RWPE2 (cell line): Measurements from ENCODE around the gene AADAC.
A peak's percentile ranks its signal among the peaks of the same experiment; 100 is the strongest.
"Not testable (repeated sequence)": the region's sequence is repeated elsewhere in the genome, so short reads cannot be mapped to it uniquely, and the experiment has no call there.

Experiments
- ATAC-seq: fragments of 200-7000 bp; cut with Tn5 transposase; 3 replicates; pipeline ENCODE4 v1.9.1; 2021; ENCODE audit warnings: low read depth
- DNase-seq: peaks from one replicate; pipeline ENCODE4 v3.0.0-alpha.2; 2020; ENCODE audit warnings: low spot score
- H3K27ac ChIP-seq: fragments of 450-650 bp; 2 replicates; pipeline ENCODE4 v1.5.1; 2017; ENCODE audit warnings: mild to moderate bottlenecking; ENCODE audit not compliant: poor library complexity, severe bottlenecking
- H3K27me3 ChIP-seq: fragments of 250-450 bp; sonication (Bioruptor Pico); 2 replicates; pipeline ENCODE4 v1.5.1; 2021; ENCODE audit warnings: mild to moderate bottlenecking, moderate library complexity; ENCODE audit not compliant: insufficient read depth, poor library complexity, severe bottlenecking
- H3K36me3 ChIP-seq: fragments of 250-450 bp; sonication (Bioruptor Pico); 2 replicates; pipeline ENCODE4 v1.5.1; 2020; ENCODE audit warnings: low read depth, mild to moderate bottlenecking, moderate library complexity
- H3K4me1 ChIP-seq: fragments of 250-450 bp; sonication (Bioruptor Pico); 2 replicates; pipeline ENCODE4 v1.5.1; 2021; ENCODE audit warnings: mild to moderate bottlenecking, moderate library complexity; ENCODE audit not compliant: insufficient read depth, poor library complexity, severe bottlenecking
- H3K4me3 ChIP-seq: fragments of 250-450 bp; sonication (Bioruptor Pico); 2 replicates; pipeline ENCODE4 v1.5.1; 2021; ENCODE audit warnings: mild to moderate bottlenecking, moderate library complexity; ENCODE audit not compliant: severe bottlenecking
- H3K9me3 ChIP-seq: fragments of 250-450 bp; sonication (Bioruptor Pico); 2 replicates; pipeline ENCODE4 v1.5.1; 2021; ENCODE audit warnings: mild to moderate bottlenecking, moderate library complexity; ENCODE audit not compliant: severe bottlenecking
- TF ChIP-seq, protein P1 (sequence below): fragments of 450-650 bp; IDR thresholded peaks from one replicate; pipeline ENCODE4 v1.5.1; 2017; ENCODE audit warnings: mild to moderate bottlenecking, moderate library complexity; ENCODE audit not compliant: poor library complexity, severe bottlenecking

The AADAC gene

DNA sequence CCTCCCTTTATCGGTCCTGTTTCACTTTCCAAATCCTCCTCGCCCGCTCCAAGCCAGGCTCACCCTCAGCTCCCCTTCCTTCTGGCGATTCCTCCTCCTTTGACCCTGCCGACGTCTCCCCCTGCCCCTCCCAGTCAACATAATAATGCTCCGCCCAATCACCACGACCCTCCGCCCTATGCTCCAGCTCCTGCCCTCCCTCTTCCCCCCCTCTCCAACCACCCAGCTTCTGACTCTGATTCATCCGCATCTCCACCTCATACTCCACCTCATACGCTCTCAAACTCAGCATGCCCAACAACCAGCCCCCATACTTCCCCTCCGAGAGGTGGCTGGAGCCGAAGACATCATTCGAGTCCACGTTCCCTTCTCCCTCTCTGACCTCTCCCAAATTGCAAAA lies 7.1 kb upstream of the AADAC start:
- ATAC-seq (no peak), DNase-seq (no peak)
- H3K4me3 ChIP-seq: no peak overlapping the region

DNA sequence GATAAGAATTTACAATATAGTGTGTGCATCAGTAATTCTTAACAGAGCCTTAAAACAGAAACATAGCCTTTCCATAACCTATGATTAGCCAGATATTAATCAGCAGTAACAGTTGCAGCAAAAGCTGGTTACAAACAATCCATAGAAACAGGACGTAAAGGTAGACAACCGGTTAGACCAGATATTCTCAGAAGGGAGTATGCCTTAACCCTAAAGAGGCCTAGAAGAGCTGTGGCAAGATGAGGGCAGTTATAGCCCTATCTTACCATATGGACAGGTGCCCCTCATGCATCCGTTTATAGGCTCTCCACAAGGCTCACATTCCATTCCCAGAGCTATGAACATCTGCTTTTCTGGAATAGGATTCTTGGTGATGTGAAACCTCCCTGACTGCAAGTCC lies 5.0 kb upstream of the AADAC start:
- H3K4me3 ChIP-seq, ATAC-seq, H3K9me3 ChIP-seq, H3K36me3 ChIP-seq, H3K4me1 ChIP-seq, H3K27ac ChIP-seq, H3K27me3 ChIP-seq, DNase-seq: not testable (repeated sequence)

More for the DNA sequence above, 7.1 kb upstream of the AADAC start:
- no peaks in the 10 kb centered on the region for H3K9me3 ChIP-seq
- no peaks in the 10 kb centered on the region for H3K4me1 ChIP-seq
- H3K27ac ChIP-seq: no peak overlapping the region
- no peaks in the 10 kb centered on the region for H3K36me3 ChIP-seq
- TF ChIP-seq, protein P1, sequence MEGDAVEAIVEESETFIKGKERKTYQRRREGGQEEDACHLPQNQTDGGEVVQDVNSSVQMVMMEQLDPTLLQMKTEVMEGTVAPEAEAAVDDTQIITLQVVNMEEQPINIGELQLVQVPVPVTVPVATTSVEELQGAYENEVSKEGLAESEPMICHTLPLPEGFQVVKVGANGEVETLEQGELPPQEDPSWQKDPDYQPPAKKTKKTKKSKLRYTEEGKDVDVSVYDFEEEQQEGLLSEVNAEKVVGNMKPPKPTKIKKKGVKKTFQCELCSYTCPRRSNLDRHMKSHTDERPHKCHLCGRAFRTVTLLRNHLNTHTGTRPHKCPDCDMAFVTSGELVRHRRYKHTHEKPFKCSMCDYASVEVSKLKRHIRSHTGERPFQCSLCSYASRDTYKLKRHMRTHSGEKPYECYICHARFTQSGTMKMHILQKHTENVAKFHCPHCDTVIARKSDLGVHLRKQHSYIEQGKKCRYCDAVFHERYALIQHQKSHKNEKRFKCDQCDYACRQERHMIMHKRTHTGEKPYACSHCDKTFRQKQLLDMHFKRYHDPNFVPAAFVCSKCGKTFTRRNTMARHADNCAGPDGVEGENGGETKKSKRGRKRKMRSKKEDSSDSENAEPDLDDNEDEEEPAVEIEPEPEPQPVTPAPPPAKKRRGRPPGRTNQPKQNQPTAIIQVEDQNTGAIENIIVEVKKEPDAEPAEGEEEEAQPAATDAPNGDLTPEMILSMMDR: no peak
- H3K27me3 ChIP-seq: no peaks in the 10 kb centered on the region

DNA sequence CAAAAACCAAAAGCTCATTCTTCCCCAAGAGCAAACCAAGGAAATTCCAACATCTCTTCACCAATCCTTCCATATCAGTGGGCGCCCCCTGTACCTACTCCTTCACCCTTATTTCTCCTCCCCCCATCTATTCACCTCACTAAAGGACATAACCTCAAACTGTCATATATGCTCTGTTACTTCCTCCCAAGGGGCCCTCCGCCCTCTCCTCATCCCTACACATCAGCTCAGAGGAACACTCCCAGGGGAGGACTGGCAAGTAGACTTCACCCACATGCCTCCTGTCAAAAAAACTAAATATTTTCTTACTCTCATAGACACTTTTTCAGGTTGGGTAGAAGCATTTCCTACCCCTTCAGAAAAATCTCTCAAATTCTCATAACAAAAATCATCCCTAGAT lies 2.4 kb upstream of the AADAC start:
- no peaks in the 10 kb centered on the region for H3K36me3 ChIP-seq
- H3K9me3 ChIP-seq: no peaks in the 10 kb centered on the region
- H3K4me3 ChIP-seq: no peak overlapping the region
- H3K27me3 ChIP-seq: no peaks in the 10 kb centered on the region
- H3K4me1 ChIP-seq: peaks cover 8% of the 10 kb centered on the region
- no peak overlapping the region for H3K27ac ChIP-seq
- no peak for DNase-seq
- TF ChIP-seq, protein P1: no peak
- no peak for ATAC-seq

DNA sequence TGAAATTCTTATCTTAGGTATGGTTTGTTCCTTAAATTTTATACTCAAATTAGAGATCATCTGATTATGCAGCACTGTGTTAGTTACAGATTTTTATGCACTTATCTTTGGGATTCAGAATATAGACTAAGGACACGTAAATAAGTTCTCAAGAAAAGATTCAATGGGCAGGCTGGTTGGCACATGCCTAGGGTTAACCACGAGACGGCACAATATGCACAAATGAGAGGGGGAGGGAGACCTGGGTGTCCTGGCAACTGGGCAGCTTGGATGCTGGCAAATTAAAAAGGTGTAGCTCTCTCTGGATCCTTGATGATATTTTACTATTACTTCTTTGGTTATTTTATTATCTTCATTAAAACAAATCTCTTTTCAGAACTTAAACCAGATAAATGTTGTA lies 672 bp downstream of the AADAC start:
- ATAC-seq (no peak), DNase-seq (no peak)
- Histone ChIP-seq H3K9me3 (no peaks in the 10 kb centered on the region), H3K4me1 (peaks cover 8% of the 10 kb centered on the region), H3K4me3 (no peak overlapping the region), H3K27me3 (no peaks in the 10 kb centered on the region), H3K27ac (no peak overlapping the region), H3K36me3 (no peaks in the 10 kb centered on the region)
- TF ChIP-seq, protein P1: no peak

DNA sequence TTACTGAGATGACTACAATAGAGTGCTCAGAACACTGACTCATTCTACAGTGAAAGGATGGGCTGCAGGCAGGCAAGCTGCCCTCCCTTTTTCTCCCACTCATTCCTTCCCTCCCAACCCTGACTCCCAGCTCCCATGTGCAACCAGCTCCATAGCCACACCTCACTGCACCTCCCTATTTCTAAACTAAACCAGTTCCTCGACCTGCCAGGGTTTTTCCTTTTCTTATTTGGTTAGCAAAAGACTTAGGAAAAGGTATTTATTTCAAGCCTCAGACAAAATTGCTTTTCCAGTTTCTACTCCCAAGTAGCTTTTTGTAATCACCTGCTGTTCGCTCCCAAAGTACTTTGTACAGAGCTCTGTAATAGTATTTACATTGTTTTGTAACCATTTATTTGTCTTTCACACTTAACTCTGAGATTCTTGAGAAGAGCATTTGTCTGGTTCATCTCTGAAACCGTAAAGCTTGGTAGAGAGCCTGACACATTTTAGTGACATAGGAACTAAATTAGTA lies 2.2 kb downstream of the AADAC start:
- no peak for DNase-seq
- no peaks in the 10 kb centered on the region for H3K27me3 ChIP-seq
- ATAC-seq: peak; percentile 100
- peaks cover 8% of the 10 kb centered on the region for H3K4me1 ChIP-seq
- TF ChIP-seq, protein P1: no peak
- no peak overlapping the region for H3K4me3 ChIP-seq
- H3K36me3 ChIP-seq: no peaks in the 10 kb centered on the region
- H3K9me3 ChIP-seq: no peaks in the 10 kb centered on the region
- H3K27ac ChIP-seq: no peak overlapping the region
